GM19468 (cell line): Measurements from ENCODE around the gene ZNF311.
"Not testable (repeated sequence)": the region's sequence is repeated elsewhere in the genome, so short reads cannot be mapped to it uniquely, and the experiment has no call there.

Experiments used
- ATAC-seq: cut with Tn5 transposase; IDR thresholded peaks from one replicate; pipeline ENCODE4 v1.9.1; 2021; ENCODE audit warnings: mild to moderate bottlenecking, moderate library complexity, moderate number of reproducible peaks; ENCODE audit not compliant: unreplicated experiment; ENCODE audit errors: extremely low read depth

The ZNF311 gene

DNA sequence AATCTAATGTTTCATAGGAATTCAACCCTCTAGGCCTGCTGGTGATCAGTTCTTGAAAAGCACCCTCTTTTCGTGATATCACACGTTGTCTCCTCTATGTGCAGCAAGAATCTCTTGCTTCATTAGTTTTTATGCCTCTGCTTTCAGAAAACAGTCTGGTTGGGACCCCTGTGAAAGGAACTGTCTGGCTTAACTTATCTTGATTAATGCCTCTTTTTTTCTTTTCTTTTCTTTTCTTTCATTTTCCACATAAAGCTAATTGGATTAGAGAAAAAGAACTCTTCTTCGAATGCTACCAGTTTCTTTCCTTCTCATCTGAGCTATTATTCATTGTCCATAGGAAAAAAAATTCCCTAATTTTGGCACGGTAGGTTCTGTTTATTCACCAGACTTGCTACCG, 21.3 kb downstream of the ZNF311 start:
- ATAC-seq = no peak

GRCh38 chr6:28982476-28983266, 22.4 kb downstream of the ZNF311 start:
- no peak for ATAC-seq

DNA sequence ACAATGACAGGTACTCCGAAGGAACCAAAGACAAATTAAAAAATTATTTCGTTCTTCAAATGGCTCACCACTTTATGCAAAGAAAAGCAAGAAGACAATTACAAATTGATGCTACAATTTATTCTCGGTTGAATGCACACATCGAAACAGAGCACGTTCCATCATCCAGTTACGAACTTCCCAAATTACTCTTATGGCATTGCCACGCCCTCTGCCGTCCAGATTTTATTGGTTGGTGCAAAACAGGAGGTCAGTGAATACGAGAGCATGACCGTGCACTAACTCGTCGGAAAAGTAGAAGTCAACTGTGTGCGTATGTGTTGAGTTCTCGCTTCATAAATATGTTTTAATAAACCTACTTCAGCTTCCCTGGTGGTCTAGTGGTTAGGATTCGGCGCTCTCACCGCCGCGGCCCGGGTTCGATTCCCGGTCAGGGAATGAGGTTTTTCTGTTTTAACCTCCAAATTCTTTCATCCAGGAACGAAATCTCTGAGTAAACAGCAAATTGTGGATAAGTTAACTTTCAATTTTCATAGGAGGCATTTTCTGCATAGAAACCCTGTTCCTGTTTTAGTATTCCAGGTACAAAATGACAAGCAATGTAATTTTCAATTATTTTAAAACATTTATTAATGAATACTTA, 23.2 kb downstream of the ZNF311 start:
- no peak for ATAC-seq

GRCh38 chr6:28981431-28981832, 23.7 kb downstream of the ZNF311 start:
- ATAC-seq = no peak

DNA sequence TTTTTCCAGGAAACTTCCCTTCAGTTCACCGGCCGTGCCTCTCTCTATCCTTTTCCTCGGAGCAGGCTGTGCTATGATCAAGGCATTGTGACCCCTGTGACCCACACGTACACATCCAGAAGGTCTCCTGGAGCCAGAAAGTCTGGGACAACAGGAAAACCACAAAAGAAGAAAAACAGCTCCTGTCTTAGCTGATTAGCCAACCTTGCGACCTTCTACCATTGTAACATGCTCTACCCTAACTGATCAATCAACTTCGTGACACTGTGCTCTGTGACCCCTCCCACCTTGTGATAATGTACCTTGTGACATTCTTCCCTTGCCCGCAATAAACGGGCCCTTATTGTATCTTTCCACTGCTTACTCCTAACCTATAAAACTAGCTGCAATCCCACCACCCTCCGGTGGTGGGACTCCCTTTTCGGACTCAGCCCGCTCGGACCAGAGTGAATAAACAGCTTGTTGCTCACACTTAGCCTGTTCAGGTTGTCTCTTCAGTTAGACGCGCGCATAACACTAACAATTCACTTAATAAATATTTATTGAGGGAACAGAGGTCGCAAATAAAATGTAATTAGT, 24.2 kb downstream of the ZNF311 start:
- no peak for ATAC-seq

DNA sequence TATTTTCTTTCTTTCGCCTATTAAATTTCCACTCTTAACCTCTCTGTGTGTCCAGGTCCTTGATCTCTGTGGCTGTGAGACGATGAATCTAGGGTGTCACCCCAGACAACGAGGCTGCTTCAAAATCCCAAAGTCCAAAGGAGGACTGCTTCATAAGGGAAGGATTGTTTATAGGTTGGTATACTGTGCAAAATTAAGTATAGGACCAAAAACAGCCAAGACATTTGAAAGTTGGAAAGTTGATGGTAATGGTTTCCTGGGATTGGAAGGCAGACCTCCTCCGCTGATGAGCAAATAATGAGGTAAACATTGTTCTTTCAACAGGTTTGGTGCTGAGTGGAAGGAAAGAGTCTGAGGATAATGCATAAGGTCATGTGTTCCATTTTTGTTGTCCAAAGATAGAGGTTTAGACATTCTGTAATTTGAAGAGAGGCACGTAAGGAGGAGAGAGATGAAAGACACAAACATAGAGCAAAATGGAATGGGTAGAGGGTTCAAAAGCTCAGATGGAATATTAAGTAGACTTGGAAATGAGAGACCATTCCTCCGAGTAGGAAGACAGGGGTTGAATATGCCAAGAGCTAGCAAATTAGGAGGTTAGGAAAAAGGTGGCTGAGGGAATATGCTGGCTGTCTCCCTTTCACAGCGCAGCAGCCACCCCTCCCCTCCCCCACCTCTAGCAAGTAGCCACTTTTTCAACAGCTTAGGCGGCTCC, 24.8 kb downstream of the ZNF311 start:
- ATAC-seq = no peak

DNA sequence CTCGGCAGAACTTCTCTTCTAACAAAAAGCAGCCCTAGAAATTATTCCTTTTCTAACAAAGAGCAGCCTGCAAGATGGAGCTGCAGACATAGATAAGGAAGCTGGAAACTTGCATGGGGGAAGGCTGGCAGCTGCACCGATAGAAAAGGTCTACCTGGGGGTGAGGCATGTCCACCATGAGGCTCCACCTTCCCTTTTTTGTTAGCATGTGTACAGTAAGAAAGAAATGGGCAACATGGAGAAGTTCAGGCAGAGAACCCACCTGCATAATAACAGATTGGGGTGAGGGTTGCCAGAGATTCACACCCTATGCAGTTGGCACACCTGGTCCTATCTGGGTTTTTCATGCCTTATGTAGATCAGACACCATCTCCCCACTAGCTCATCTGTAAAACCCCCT, 25.4 kb downstream of the ZNF311 start:
- ATAC-seq = no peak

GRCh38 chr6:28978959-28979561, 26.1 kb downstream of the ZNF311 start:
- ATAC-seq = no peak

DNA sequence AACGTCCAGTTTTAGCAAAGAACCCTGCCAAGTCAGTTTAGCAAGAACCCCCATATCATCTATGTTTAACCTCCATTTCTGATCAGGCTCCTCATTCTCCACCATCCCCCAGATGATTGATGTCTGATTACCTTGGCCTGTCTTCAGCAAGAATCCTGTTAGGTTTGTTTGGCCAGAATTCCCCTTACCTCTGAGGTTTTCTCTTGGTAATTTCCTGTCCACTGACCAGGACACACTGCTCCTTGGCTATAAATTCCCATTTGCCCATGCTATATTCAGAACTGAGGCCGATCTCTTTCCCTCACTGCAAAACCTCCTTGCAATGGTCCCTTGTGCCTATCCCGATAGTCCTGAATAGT, 27.0 kb downstream of the ZNF311 start:
- no peak for ATAC-seq

- ATAC-seq = no peak
Measured at GRCh38 chr6:28977341-28978132, 27.6 kb downstream of the ZNF311 start.

DNA sequence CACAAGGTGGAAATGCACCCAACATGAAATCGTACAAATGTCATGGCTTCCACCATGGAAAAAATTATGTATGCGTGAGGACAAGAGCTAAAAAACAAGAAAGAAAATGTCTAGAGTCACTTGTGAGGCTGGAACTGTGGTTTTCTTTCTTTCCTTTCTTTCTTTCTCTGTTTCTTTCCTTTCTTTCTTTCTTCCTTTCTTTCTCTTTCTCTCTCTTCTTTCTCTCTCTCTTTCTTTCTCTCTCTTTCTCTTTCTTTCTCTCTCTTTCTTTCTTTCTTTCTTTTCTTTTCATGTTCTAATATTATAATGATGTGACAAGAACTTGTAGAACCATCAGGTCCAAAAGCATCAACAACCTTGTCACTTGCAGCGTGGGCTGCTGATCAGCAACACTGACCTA, 28.4 kb downstream of the ZNF311 start:
- no peak for ATAC-seq

DNA sequence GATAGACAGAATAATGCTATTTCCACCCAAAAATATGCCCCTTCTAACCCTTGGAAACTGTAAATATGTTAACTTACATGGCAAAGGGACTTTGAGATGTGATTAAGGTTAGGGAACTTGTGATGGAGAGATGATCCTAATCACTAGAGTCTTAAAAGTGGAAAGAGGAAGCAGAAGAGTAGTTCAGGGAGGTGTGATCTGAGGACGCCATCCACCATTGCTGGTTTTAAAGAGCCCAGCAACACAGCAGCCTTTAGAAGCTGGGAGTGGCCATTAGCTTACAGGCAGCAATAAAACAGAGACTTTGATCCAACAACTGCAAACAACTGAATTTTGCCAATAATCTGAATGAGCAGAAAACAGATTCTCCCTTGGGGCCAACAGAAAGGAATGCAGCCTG, 30.6 kb downstream of the ZNF311 start:
- ATAC-seq = no peak

- not testable (repeated sequence) for ATAC-seq
Measured at GRCh38 chr6:28970056-28970455, 35.1 kb downstream of the ZNF311 start.

GRCh38 chr6:28969129-28969528, 36.0 kb downstream of the ZNF311 start:
- ATAC-seq = no peak

- no peak for ATAC-seq
Measured at GRCh38 chr6:28968476-28968875, 36.6 kb downstream of the ZNF311 start.

DNA sequence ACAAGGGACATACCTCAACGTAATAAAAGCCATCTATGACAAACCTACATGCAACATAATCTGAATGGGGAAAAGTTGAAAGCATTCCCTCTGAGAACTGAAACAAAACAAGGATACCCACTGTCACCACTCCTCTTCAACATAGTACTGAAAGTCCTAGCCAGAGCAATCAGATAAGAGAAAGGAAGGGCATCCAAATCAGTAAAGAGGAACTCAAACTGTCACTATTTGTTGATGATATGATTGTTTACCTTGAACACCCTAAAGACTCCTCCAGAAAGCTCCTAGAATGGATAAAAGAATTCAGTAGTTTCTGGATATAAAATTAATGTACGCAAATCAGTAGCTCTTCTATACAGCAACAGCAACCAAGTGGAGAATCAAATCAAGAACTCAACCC, 39.4 kb downstream of the ZNF311 start:
- no peak for ATAC-seq

DNA sequence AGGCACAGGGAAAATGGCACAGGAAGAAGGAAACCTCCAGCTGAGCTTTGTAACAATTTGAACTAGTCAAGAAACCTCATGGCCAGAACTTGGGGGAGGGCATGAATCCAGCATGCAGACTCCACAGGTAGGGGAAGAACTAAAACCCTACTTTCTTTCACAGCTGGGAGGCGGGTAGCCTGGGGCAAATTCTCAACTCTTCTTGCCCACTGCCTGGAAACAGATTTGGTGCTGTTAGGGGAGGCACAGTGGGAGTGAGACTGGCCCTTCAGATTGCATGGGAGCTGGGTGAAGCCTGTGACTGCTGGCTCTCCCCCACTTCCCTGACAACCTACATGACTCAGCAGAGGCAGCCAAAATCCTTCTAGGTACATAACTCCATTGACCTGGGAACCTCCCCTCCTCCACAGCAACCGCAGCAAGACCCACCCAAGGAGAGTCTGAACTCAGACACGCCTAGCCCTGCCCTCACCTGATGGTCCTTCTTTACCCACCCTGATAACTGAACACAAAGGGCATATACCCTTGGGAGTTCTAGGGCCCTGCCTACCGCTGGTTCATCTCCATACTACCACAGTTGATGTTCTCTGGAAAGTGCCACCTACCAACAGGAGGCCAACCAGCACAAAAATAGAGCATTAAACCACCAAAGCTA, 44.1 kb downstream of the ZNF311 start:
- ATAC-seq = no peak

- ATAC-seq = not testable (repeated sequence)
Measured at GRCh38 chr6:28958561-28959243, 46.4 kb downstream of the ZNF311 start.
